CD4-positive, alpha-beta T cell treated with Interleukin-17A for 1 hour (primary cell): ENCODE data around the gene TMEM59.
"Not testable (repeated sequence)": the region's sequence is repeated elsewhere in the genome, so short reads cannot be mapped to it uniquely, and the experiment has no call there.

Source experiments
- DNase-seq: peaks from one replicate; pipeline ENCODE4 v3.0.0-alpha.2; 2020

TMEM59 gene

GRCh38 chr1:54052934-54053744, at the start of gene TMEM59, which contains the start of gene TCEANC2:
Gene TMEM59, minus strand, starts transcription at chr1:54053204. Its CDS starts 16 bp downstream, at chr1:54053188.
Gene TCEANC2, plus strand, starts transcription at chr1:54053608. Its CDS starts 815 bp downstream, at chr1:54054423.
- DNase-seq = peak; percentile 99

DNA sequence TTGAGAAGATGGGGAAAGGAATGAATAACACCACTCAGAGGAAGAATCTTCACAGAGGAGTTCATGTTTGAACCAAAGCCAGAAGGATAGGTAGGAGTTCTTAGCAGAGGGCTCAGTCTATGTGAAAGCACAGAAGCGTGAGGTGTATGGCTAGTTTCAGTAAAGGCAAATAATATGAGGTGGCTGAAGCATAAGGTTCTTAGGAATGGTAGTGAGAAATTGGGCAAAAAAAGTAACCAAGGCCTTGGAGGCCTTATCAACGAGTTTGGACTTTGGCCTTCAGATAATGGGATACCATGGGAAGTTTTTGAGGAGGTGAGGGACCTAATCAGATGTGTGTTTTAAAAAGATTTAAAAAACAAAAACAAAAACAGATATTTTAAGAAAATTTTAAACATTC, 47.5 kb upstream of the TMEM59 start:
- DNase-seq = no peak

DNA sequence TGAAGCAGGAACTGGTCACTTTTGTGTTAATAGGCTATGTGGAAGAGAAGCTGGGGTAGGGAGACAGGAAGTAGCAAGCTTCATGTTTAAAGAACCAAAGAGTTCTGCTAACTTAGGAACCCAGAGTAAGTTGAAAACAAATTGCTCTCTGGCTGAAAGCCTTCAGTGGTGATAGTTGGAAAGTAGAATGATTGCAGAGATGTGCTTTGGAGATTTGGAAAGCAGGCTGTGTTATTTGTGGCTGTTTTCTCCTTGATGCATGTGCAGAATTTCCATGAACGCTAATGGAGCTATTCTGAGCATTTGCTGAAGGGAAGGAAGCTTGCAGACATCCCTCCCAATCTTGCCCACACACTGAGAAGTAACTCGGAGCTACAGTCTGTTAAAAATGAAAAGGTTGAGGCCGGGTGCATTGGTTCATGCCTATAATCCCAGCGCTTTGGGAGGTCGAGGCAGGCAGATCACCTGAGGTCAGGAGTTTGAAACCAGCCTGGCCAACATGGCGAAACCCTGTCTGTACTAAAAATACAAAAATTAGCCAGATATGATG, 46.1 kb upstream of the TMEM59 start:
- DNase-seq = no peak

DNA sequence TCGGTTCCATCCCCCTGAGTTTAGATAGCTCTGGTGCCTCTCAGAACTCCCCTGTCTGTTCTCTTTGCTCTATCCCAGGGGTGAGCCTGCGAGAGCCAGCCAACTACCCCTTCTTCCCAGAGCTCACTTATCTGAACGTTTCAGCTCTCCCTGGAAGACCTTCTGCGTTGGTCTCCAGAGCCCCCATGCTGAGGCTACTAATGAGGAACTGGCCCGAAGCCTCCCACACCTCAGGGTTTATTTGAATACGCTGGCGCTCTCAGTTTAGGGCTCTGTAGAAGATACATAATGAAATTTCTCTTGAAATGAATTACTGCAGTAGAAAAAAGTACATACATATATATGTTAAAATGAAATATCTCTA, 43.9 kb upstream of the TMEM59 start:
- DNase-seq = no peak

DNA sequence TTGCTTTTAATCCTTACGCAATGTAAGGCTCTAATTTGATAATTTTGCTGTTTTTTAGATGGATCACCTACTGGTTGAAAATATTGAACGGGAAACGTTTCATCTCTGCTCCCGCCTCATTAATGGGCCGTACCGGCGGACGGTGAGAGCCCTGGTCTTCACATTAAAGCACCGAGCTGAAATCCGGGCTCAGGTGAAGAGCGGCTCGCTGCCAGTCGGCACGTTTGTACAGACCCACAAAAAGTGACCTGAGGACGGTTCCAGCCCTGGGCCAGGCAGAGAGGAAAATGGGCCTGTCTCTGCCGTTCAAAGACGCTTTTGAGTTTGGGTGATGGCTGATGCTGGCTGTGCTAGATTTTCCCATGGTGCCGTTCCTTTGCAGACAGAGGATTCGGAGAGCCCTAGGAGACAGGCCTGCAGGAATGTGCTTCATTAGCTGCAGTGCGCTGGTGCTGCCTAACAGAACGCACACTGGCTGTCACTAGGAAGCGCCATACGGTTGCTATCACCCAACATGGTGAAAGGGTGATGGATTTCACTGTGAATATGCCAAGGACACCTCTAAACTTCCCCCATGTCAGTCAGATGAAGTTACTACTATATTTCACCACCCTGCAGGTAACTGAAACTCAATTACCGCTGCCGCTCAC, 43.3 kb upstream of the TMEM59 start:
- DNase-seq = no peak

GRCh38 chr1:54095546-54096226, 42.7 kb upstream of the TMEM59 start:
- DNase-seq = no peak

GRCh38 chr1:54094730-54095105, 41.7 kb upstream of the TMEM59 start:
- not testable (repeated sequence) for DNase-seq

DNA sequence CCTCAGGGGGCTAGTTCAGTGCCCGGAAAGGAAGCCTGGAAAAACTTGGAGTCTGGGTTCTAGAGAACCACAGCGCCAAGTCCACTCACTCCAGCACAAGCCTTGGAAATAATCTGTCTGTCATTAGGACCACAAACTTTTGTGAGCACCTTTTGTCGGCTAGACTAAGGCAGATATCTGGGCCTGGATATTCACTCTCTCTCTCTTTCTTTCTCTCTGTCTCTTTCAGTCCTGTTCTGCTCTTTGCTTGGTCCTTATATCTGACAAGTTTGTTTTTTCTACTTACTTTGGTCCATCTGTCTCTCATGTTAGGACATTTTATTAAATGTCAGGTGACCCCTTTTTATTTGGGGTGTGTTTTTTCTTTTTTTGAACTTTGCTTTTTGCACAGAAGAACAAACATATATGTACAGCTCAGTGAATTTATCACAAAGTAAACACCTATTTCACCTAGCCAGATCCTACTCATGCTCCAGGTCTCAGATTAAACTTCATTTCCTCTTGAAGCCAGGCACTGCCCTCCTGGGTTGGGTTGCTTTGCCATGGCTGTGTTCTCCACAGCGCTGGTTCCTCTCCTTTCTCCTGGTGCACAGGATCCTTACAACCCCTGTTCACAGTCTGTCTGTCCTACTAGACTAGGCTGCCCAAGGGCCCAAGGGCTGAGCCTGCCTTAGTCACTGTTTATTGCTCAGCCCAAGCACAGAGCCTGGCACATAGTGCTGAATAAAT, 41.2 kb upstream of the TMEM59 start:
- DNase-seq = no peak

GRCh38 chr1:54091666-54092065, 38.7 kb upstream of the TMEM59 start:
- DNase-seq = no peak

DNA sequence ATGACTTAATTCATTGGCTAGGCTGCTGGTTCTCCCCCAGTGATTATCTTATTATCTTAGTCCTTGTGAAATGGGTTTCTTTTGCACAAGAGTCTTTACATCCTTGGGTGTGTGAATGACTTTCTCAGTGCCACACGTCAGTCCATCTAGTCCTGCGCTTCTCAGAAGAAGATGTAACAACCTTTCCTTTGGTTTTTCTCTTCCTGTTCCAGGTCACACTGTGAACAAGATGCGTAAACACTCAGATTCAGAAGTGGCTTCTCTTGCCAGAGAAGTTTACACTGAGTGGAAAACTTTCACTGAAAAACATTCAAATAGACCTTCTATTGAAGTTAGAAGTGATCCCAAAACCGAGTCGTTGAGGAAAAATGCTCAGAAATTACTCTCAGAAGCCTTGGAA, 35.4 kb upstream of the TMEM59 start:
- DNase-seq = no peak

- DNase-seq = no peak
Measured at GRCh38 chr1:54086754-54087153, 33.8 kb upstream of the TMEM59 start.

DNA sequence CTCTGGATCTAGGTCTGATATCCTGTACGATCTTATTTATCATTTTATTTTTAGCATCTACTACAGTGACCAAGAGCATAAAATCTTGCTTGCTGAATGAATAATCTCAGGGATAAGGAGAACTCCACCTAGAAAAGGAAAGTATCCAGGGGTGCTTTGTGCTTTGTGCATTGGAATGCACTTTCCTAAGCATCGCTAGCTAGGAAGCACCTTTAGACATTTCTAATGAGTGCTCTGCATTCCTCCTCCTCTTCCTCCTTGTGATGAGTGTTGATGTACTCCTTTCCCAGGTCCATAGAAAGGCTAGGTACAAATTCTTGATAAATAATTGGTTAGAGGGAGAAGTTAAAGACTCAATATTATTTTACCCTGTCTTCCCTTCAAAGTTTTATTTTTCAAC, 31.8 kb upstream of the TMEM59 start:
- no peak for DNase-seq

GRCh38 chr1:54081306-54082270, 28.6 kb upstream of the TMEM59 start:
- peak; percentile 47 for DNase-seq

DNA sequence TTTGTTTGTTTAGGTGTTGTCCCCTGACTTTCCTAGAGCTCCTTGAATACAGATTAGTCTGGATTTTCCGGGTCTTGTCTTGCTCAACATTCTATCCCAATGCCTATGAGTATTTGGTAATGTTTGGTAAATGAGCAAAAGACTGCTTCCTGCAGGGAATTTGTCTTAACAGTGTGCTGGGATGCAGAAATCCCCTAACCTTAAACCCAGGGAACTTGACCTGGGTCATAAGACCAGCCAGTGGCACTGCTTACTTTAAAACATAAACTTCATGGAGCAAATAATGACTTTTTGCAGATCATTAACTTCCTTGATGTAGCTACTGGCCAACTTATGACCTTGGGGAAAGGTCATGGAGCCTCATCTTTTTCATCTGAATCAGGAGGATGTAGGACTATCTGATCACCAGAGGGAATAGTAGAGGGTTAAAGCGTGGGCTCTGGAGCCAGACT, 27.6 kb upstream of the TMEM59 start:
- DNase-seq = no peak

- no peak for DNase-seq
Measured at GRCh38 chr1:54077359-54077758, 24.4 kb upstream of the TMEM59 start.

DNA sequence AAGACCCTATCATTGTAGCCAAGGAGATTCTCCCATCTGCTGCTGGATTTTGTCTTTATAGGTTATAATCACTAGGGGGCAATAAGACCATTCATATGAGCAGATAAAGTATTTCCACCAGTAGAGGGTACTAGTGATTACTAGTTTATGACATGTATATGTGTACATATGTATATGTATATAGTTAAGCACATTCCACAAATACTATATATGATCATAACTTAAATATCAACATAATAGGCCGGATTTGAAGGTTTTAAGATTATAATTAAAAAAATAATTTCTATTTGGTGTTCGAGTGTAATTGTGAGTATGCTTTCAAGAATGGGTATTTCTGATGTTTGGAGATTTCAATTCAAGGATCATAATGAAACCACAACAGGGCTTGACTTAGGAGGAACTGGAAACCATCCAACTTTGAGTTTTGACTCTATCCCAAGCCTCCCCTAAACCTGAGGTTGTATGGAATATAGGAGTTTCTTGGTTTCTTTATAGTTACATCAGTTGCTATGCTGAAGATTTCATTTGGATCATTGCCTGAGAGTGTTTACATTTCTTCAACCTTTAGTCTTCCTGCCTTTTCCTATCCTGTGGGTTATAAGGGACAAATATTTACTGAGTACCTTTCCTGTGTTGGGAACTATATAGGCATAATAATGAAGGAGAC, 17.3 kb upstream of the TMEM59 start:
- peak; percentile 74 for DNase-seq

DNA sequence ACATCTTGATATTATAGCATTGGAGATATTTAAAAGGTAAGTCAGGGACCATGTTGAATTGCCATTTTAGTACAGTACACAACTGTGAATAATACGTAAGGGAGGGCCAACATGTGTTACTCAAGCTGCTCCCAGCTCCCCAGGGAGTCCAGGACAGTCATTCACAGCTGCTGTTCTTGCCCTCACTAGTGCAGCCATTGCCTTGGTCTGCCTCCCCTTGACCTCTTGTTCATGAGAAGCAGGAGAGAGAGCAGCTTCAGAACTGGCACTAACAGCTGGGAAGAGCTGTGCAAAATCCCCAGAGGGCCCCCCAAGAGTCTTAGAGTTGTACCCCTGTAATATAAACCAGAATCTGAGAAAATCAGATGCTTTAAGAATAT, 16.8 kb upstream of the TMEM59 start:
- no peak for DNase-seq

DNA sequence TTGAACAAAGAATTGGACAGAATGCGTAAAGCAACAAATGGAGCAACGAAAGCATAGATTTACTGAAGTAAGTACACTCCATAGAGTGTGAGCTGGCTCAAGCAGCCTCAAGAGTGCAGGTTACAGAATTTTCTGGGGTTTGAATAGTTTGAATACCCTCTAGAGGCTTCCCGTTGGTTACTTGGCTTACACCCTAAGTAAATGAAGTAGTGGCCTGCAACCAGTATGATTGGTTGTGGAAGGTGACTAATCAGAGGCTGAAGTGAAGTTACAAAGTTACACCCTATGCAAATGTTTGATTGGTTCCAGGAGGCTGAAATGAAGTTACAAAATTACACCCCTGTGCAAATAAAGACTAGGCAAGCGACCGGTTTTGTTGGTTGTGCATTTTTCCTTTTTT, 11.3 kb upstream of the TMEM59 start:
- DNase-seq = no peak

- DNase-seq = no peak
Measured at GRCh38 chr1:54054438-54054749, 1.4 kb upstream of the TMEM59 start.

GRCh38 chr1:54053745-54054437, 887 bp upstream of the TMEM59 start:
- no peak for DNase-seq
